ENCODE results near the gene MON1A.
"Not testable (repeated sequence)": the region's sequence is repeated elsewhere in the genome, so short reads cannot be mapped to it uniquely, and the experiment has no call there.

MON1A gene

GRCh38 chr3:49917806-49918590 is 11.6 kb downstream of the MON1A start:
- not testable (repeated sequence) for DNase-seq

- no peak for DNase-seq
Measured at GRCh38 chr3:49916686-49917085, 12.9 kb downstream of the MON1A start.

- DNase-seq: no peak
Measured at GRCh38 chr3:49914906-49915305, 14.7 kb downstream of the MON1A start.

GRCh38 chr3:49912881-49913281 is 16.7 kb downstream of the MON1A start:
- DNase-seq: no peak

GRCh38 chr3:49911611-49912010 is 18.0 kb downstream of the MON1A start:
- no peak for DNase-seq

GRCh38 chr3:49911124-49911420 is 18.5 kb downstream of the MON1A start:
- DNase-seq: no peak

GRCh38 chr3:49910409-49911123 is 19.0 kb downstream of the MON1A start:
- no peak for DNase-seq

- DNase-seq: no peak
Measured at GRCh38 chr3:49908373-49909199, 21.0 kb downstream of the MON1A start.

- DNase-seq: peak; percentile 31
Measured at GRCh38 chr3:49906073-49906743, 23.4 kb downstream of the MON1A start.

- DNase-seq: not testable (repeated sequence)
Measured at GRCh38 chr3:49904448-49904847, 25.2 kb downstream of the MON1A start.

- DNase-seq: peak; percentile 76
Measured at GRCh38 chr3:49903451-49904424, 25.9 kb downstream of the MON1A start, which contains the start of gene MST1R. Gene MST1R, minus strand, starts transcription at chr3:49903873. Its CDS starts 264 bp downstream, at chr3:49903609.

GRCh38 chr3:49902511-49903345 is 26.9 kb downstream of the MON1A start:
- no peak for DNase-seq

GRCh38 chr3:49901366-49902339 is 28.0 kb downstream of the MON1A start:
- DNase-seq: no peak

GRCh38 chr3:49900491-49901153 is 29.0 kb downstream of the MON1A start:
- no peak for DNase-seq

- no peak for DNase-seq
Measured at GRCh38 chr3:49899815-49900214, 29.8 kb downstream of the MON1A start.

- no peak for DNase-seq
Measured at GRCh38 chr3:49898991-49899390, 30.6 kb downstream of the MON1A start.

GRCh38 chr3:49896345-49896744 is 33.3 kb downstream of the MON1A start:
- DNase-seq: no peak

- DNase-seq: no peak
Measured at GRCh38 chr3:49895791-49896190, 33.8 kb downstream of the MON1A start.

- no peak for DNase-seq
Measured at GRCh38 chr3:49889296-49889695, 40.3 kb downstream of the MON1A start.

Data from stimulated activated naive CD4-positive, alpha-beta T cell treated with Interleukin-2 at 50 U/mL for 16 hours (primary cell).